ENCODE results near the gene MOV10L1. TPM values are rescaled to one million over a fixed set of nuclear protein-coding genes. Genes with fewer than 3 reads are reported as not detected.

The MOV10L1 gene
- total and polyA plus RNA-seq, 2 experiments from 2014 or later = 0.73 to 1.8 TPM

- no peak for TF ChIP-seq ZNF331 (CRISPR knock-in tag; IDR thresholded peaks at IDR 0.05; ENCODE audit: low read depth)
Measured at GRCh38 chr22:50048061-50048765, 41.6 kb upstream of the MOV10L1 start (continued).

GRCh38 chr22:50048836-50049235 lies 41.0 kb upstream of the MOV10L1 start:
- H3F3A ChIP-seq (replicated peaks; ENCODE audit: low read depth) = no peaks in the 10 kb centered on the region
- no peak overlapping the region for H3K4me3 ChIP-seq
- H3K9me2 ChIP-seq (ENCODE audit: insufficient read depth) = no peaks in the 10 kb centered on the region
- no peaks in the 10 kb centered on the region for H4K20me1 ChIP-seq (replicated peaks; ENCODE audit: insufficient read depth)
- Mint-ChIP-seq H3K9me3 (no peaks in the 10 kb centered on the region), H3K27ac (no peak overlapping the region), H3K4me3 (no peak overlapping the region), H3K27me3 (ENCODE audit: insufficient read depth, low read depth, poor library complexity) (peaks cover 10% of the 10 kb centered on the region), H3K36me3 (ENCODE audit: low read depth) (no peaks in the 10 kb centered on the region), H3K4me1 (no peaks in the 10 kb centered on the region)
- TF ChIP-seq REST (IDR thresholded peaks at IDR 0.05; ENCODE audit: unreplicated experiment) = no peak
- TF ChIP-seq NANOG (IDR thresholded peaks at IDR 0.05; ENCODE audit: borderline replicate concordance) = no peak
- TF ChIP-seq CREB1 (CRISPR knock-in tag; IDR thresholded peaks at IDR 0.05; ENCODE audit: low read depth) = no peak
- no peak for TF ChIP-seq ETS1 (IDR thresholded peaks at IDR 0.05)
- no peak for TF ChIP-seq STAT1 (IDR thresholded peaks at IDR 0.05; ENCODE audit: unreplicated experiment)
- TF ChIP-seq EZH2phosphoT487 (IDR thresholded peaks at IDR 0.05; ENCODE audit: unreplicated experiment) = no peak
- TF ChIP-seq CTCF (conservative IDR thresholded peaks at IDR 0.05; ENCODE audit: low read depth in 2 of 2) = no peak
- TF ChIP-seq EZH2 (IDR thresholded peaks at IDR 0.05; ENCODE audit: low read depth, unreplicated experiment) = no peak
- TF ChIP-seq ZNF462 (CRISPR knock-in tag; IDR thresholded peaks at IDR 0.05) = no peak
- TF ChIP-seq JUNB (IDR thresholded peaks at IDR 0.05; ENCODE audit: unreplicated experiment) = no peak
- no peak for TF ChIP-seq ZNF331 (CRISPR knock-in tag; IDR thresholded peaks at IDR 0.05; ENCODE audit: low read depth)
- ATAC-seq = no peak
- H3K4me2 ChIP-seq = no peak overlapping the region
- H3K79me2 ChIP-seq (replicated peaks; ENCODE audit: insufficient read depth) = no peaks in the 10 kb centered on the region
- DNase-seq (ENCODE audit: low spot score) = no peak
- H3K36me3 ChIP-seq (ENCODE audit: insufficient read depth) = no peaks in the 10 kb centered on the region
- no peak overlapping the region for H3K27ac ChIP-seq (ENCODE audit: low read depth)
- H3K27me3 ChIP-seq (ENCODE audit: insufficient read depth) = no peaks in the 10 kb centered on the region
- H2AFZ ChIP-seq = no peak overlapping the region
- H3K4me1 ChIP-seq (ENCODE audit: insufficient read depth) = no peaks in the 10 kb centered on the region

Measured in GM23338 (cell line).